GM23338 (cell line): ENCODE measurements around the gene RNF166. TPM values are rescaled to one million over a fixed set of nuclear protein-coding genes. Genes with fewer than 3 reads are reported as not detected.

ENCODE experiments used
- ATAC-seq: fragments of 200-7000 bp; cut with Tn5 transposase; 3 replicates; pipeline ENCODE4 v1.9.1; 2020
- DNase-seq: peaks from one replicate; pipeline ENCODE4 v3.0.0-alpha.2; 2015; ENCODE audit warnings: low spot score
- H2AFZ ChIP-seq: fragments of 200-600 bp; sonication (generic); 2 replicates; pipeline ENCODE4 v1.8.0; 2016; ENCODE audit warnings: antibody characterized with exemption, mild to moderate bottlenecking, moderate library complexity
- H3F3A ChIP-seq: fragments of 200-600 bp; sonication (generic); replicated peaks from 2 replicates; pipeline ENCODE4 v1.8.0; 2017; ENCODE audit warnings: antibody characterized with exemption, mixed run types, low read depth
- H3K27ac ChIP-seq: fragments of 200-600 bp; sonication (generic); 2 replicates; pipeline ENCODE4 v1.6.1; 2016; ENCODE audit warnings: low read depth
- H3K27me3 ChIP-seq: fragments of 200-600 bp; sonication (generic); 2 replicates; pipeline ENCODE4 v1.8.0; 2016; ENCODE audit warnings: mild to moderate bottlenecking, mixed run types, moderate library complexity; ENCODE audit not compliant: insufficient read depth
- H3K36me3 ChIP-seq: fragments of 200-600 bp; sonication (generic); 2 replicates; pipeline ENCODE4 v1.8.0; 2016; ENCODE audit warnings: mild to moderate bottlenecking; ENCODE audit not compliant: insufficient read depth
- H3K4me1 ChIP-seq: fragments of 200-600 bp; sonication (generic); 2 replicates; pipeline ENCODE4 v1.8.0; 2016; ENCODE audit warnings: mild to moderate bottlenecking, moderate library complexity; ENCODE audit not compliant: insufficient read depth
- H3K4me2 ChIP-seq: fragments of 200-600 bp; sonication (generic); 2 replicates; pipeline ENCODE4 v1.7.1; 2017; ENCODE audit warnings: mixed run types
- H3K4me3 ChIP-seq: fragments of 200-600 bp; sonication (generic); 2 replicates; pipeline ENCODE4 v1.6.1; 2016; ENCODE audit warnings: mixed run types
- H3K79me2 ChIP-seq: fragments of 200-600 bp; sonication (generic); replicated peaks from 2 replicates; pipeline ENCODE4 v1.8.0; 2017; ENCODE audit warnings: mild to moderate bottlenecking; ENCODE audit not compliant: insufficient read depth
- H3K9me2 ChIP-seq: fragments of 200-600 bp; sonication (generic); 2 replicates; pipeline ENCODE4 v1.8.0; 2017; ENCODE audit not compliant: insufficient read depth
- H4K20me1 ChIP-seq: fragments of 200-600 bp; sonication (generic); replicated peaks from 2 replicates; pipeline ENCODE4 v1.8.0; 2017; ENCODE audit warnings: mild to moderate bottlenecking; ENCODE audit not compliant: insufficient read depth
- H3K27ac Mint-ChIP-seq: 2 replicates; pipeline ENCODE4 v1.8.0; 2020; ENCODE audit warnings: inconsistent platforms, mild to moderate bottlenecking, moderate library complexity, mixed read lengths
- H3K27me3 Mint-ChIP-seq: 3 replicates; pipeline ENCODE4 v1.8.0; 2022; ENCODE audit warnings: low read depth, mild to moderate bottlenecking, moderate library complexity, mixed read lengths, inconsistent platforms; ENCODE audit not compliant: insufficient read depth, poor library complexity
- H3K36me3 Mint-ChIP-seq: 3 replicates; pipeline ENCODE4 v1.8.0; 2021; ENCODE audit warnings: low read depth, mild to moderate bottlenecking, inconsistent platforms, moderate library complexity, mixed read lengths
- H3K4me1 Mint-ChIP-seq: 3 replicates; pipeline ENCODE4 v1.8.0; 2020; ENCODE audit warnings: mild to moderate bottlenecking, inconsistent platforms, mixed read lengths
- H3K4me3 Mint-ChIP-seq: 3 replicates; pipeline ENCODE4 v1.8.0; 2021; ENCODE audit warnings: moderate library complexity, mild to moderate bottlenecking, inconsistent platforms, mixed read lengths
- H3K9me3 Mint-ChIP-seq: 3 replicates; pipeline ENCODE4 v1.8.0; 2020; ENCODE audit warnings: moderate library complexity, mild to moderate bottlenecking, inconsistent platforms, mixed read lengths
- CREB1 ChIP-seq: fragments of 250-450 bp; sonication (Bioruptor Pico); IDR thresholded peaks from 2 replicates; pipeline ENCODE4 v1.5.0; 2020; ENCODE audit warnings: low read depth, mild to moderate bottlenecking, moderate library complexity
- EZH2 ChIP-seq: fragments of 200-600 bp; sonication (generic); IDR thresholded peaks from one replicate; pipeline ENCODE4 v1.8.0; 2017; ENCODE audit warnings: antibody characterized with exemption, mild to moderate bottlenecking, low read depth; ENCODE audit not compliant: unreplicated experiment
- JUNB ChIP-seq: IDR thresholded peaks from one replicate; pipeline ENCODE4 v1.6.1; 2016; ENCODE audit warnings: antibody characterized with exemption; ENCODE audit not compliant: unreplicated experiment
- NANOG ChIP-seq: IDR thresholded peaks from 2 replicates; pipeline ENCODE4 v1.6.1; 2016; ENCODE audit warnings: antibody characterized with exemption, borderline replicate concordance
- POLR2AphosphoS5 ChIP-seq: IDR thresholded peaks from 2 replicates; pipeline ENCODE4 v1.6.1; 2016; ENCODE audit warnings: antibody characterized with exemption, low read depth
- ZNF114 ChIP-seq: fragments of 250-450 bp; sonication (Bioruptor Pico); IDR thresholded peaks from 2 replicates; pipeline ENCODE4 v1.5.0; 2020; ENCODE audit warnings: mild to moderate bottlenecking, moderate library complexity
- ZNF331 ChIP-seq: fragments of 250-450 bp; sonication (Bioruptor Pico); IDR thresholded peaks from 2 replicates; pipeline ENCODE4 v1.5.0; 2020; ENCODE audit warnings: low read depth, mild to moderate bottlenecking, moderate library complexity
- polyA plus RNA-seq: library from polyadenylated mRNA; unstranded; fragments of >200 nt; fragmentation: Nextera tagmentation; extraction: Ambion mirVana; gene quantifications from 2 replicates; pipeline ENCODE4 v1.2.1, GENCODE V29; 2016
- total RNA-seq: library from RNA; depleted of rRNA; stranded (reverse); fragments of >200 nt; shearing (Covaris generic); gene quantifications from 2 replicates; pipeline ENCODE4 v1.2.3, GENCODE V29; 2014
- TF ChIP-seq, protein P1 (sequence below): IDR thresholded peaks from one replicate; pipeline ENCODE4 v1.6.1; 2018; ENCODE audit warnings: antibody characterized with exemption; ENCODE audit not compliant: unreplicated experiment
- TF ChIP-seq, protein P2 (sequence below): IDR thresholded peaks from 2 replicates; pipeline ENCODE4 v1.6.1; 2016; ENCODE audit warnings: antibody characterized with exemption

RNF166 gene
- total and polyA plus RNA-seq, 2 experiments from 2014 or later = 24.9 to 43.4 TPM

DNA sequence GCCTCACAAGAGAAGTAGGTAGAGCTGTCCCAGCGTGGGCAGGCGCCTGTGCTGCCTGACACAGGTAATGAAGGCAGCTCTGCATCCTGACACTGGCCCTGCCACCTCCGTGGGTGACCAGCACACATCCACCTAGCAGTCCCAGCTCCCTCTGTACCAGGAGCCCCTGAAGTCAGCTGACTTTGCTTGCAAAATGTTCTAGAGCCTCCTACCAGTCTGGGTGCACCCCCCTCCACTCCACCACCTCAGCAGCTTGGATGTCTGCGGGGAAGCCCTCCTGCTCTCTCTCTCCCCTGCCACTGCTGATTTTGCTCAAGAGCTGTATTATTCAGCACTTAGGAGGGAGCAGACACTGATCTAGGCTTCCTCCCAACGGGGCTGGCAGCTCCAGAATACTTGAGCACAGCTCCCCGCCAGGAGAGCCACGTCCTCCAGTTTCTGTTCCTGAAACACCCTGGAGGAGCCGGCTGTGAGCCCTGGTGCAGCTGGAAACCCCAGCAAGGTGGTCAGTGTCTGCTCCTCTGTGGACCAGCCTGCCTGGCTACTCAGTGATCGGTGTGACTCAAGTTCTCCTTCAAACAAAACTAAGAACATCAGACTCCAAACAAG lies 1.0 kb downstream of the RNF166 start:
- Mint-ChIP-seq H3K9me3 (no peaks in the 10 kb centered on the region), H3K36me3 (no peaks in the 10 kb centered on the region; the same call in 2 of the 3 replicates), H3K4me1 (peaks cover 20% of the 10 kb centered on the region), H3K27me3 (peaks cover 17% of the 10 kb centered on the region), H3K4me3 (peak overlapping the region; percentile 88), H3K27ac (no peak overlapping the region; the same call in 1 of the 2 replicates)
- no peaks in the 10 kb centered on the region for H3K27me3 ChIP-seq
- DNase-seq = no peak
- ATAC-seq = no peak
- H3K27ac ChIP-seq = no peak overlapping the region
- peaks cover 5% of the 10 kb centered on the region for H4K20me1 ChIP-seq
- no peak for TF ChIP-seq ZNF114 (CRISPR knock-in tag)
- peak overlapping the region; percentile 92 for H3K4me3 ChIP-seq
- H3K36me3 ChIP-seq = no peaks in the 10 kb centered on the region
- no peak overlapping the region for H2AFZ ChIP-seq
- peaks cover 44% of the 10 kb centered on the region for H3K79me2 ChIP-seq
- 0 out of 2 replicates have a peak, but pooled peaks cover 2% of the 10 kb centered on the region for H3F3A ChIP-seq
- H3K9me2 ChIP-seq = no peaks in the 10 kb centered on the region
- H3K4me2 ChIP-seq = peak overlapping the region; percentile 99
- H3K4me1 ChIP-seq = peaks cover 5% of the 10 kb centered on the region; the same call in 1 of the 2 replicates

DNA sequence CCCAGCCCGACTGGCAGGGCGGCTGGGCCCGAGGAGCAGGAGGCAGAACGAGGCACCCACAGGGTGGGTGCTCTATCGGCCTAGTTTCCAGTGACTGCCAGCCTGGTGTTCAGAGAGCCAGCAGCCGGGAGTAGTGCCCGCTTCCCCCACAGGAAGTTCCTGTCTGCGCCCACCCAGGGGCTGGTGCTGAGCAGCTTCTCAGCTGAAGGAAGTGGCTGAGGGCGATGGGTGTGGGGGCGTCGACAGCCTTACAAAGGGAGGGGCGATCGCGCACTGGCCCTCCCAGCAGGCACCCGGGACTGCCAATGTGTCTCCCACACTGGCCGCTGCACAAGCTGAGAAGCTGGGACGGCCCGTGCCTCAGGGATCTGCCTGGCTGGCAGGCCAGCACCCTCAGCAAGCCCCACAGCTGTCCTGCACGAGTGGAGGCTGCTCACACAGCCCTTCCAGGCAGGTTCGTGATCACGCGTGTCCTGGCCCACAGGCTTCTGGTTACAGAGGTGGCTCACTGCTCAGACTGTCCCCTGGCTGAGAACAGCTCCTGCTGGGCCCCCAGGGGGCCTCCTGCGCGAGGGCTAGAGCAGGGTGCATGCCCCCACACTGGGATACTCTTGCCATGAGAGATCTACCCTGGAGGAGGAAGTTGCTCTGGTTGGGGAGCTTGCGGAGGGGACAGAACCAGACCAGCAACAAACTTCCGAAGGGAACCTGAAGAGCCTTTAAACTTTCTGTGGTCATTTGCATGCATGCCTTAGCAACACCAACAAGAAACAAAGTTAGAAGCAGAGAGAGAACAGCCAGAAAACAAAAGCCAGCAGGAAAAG lies 2.5 kb downstream of the RNF166 start:
- H4K20me1 ChIP-seq = peaks cover 5% of the 10 kb centered on the region
- H3K79me2 ChIP-seq = peaks cover 40% of the 10 kb centered on the region
- no peaks in the 10 kb centered on the region for H3K36me3 ChIP-seq
- no peaks in the 10 kb centered on the region for H3K9me3 Mint-ChIP-seq
- H3K9me2 ChIP-seq = no peaks in the 10 kb centered on the region
- H3K4me1 Mint-ChIP-seq = peaks cover 20% of the 10 kb centered on the region
- H3K27ac ChIP-seq = peak overlapping the region; percentile 69; the same call in 1 of the 2 replicates
- H3K4me2 ChIP-seq = no peak overlapping the region
- H2AFZ ChIP-seq = no peak overlapping the region
- H3K27ac Mint-ChIP-seq = peak overlapping the region; percentile 77
- no peaks in the 10 kb centered on the region for H3K27me3 ChIP-seq
- H3K27me3 Mint-ChIP-seq = peaks cover 14% of the 10 kb centered on the region
- no peak for ATAC-seq
- H3K36me3 Mint-ChIP-seq = no peaks in the 10 kb centered on the region; the same call in 2 of the 3 replicates
- peaks cover 5% of the 10 kb centered on the region; the same call in 1 of the 2 replicates for H3K4me1 ChIP-seq
- H3F3A ChIP-seq = 0 out of 2 replicates have a peak, but pooled peaks cover 2% of the 10 kb centered on the region
- DNase-seq = no peak
- H3K4me3 ChIP-seq = no peak overlapping the region
- peak overlapping the region; percentile 88 for H3K4me3 Mint-ChIP-seq
- TF ChIP-seq, protein P1, sequence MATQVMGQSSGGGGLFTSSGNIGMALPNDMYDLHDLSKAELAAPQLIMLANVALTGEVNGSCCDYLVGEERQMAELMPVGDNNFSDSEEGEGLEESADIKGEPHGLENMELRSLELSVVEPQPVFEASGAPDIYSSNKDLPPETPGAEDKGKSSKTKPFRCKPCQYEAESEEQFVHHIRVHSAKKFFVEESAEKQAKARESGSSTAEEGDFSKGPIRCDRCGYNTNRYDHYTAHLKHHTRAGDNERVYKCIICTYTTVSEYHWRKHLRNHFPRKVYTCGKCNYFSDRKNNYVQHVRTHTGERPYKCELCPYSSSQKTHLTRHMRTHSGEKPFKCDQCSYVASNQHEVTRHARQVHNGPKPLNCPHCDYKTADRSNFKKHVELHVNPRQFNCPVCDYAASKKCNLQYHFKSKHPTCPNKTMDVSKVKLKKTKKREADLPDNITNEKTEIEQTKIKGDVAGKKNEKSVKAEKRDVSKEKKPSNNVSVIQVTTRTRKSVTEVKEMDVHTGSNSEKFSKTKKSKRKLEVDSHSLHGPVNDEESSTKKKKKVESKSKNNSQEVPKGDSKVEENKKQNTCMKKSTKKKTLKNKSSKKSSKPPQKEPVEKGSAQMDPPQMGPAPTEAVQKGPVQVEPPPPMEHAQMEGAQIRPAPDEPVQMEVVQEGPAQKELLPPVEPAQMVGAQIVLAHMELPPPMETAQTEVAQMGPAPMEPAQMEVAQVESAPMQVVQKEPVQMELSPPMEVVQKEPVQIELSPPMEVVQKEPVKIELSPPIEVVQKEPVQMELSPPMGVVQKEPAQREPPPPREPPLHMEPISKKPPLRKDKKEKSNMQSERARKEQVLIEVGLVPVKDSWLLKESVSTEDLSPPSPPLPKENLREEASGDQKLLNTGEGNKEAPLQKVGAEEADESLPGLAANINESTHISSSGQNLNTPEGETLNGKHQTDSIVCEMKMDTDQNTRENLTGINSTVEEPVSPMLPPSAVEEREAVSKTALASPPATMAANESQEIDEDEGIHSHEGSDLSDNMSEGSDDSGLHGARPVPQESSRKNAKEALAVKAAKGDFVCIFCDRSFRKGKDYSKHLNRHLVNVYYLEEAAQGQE = no peak
- TF ChIP-seq, protein P2, sequence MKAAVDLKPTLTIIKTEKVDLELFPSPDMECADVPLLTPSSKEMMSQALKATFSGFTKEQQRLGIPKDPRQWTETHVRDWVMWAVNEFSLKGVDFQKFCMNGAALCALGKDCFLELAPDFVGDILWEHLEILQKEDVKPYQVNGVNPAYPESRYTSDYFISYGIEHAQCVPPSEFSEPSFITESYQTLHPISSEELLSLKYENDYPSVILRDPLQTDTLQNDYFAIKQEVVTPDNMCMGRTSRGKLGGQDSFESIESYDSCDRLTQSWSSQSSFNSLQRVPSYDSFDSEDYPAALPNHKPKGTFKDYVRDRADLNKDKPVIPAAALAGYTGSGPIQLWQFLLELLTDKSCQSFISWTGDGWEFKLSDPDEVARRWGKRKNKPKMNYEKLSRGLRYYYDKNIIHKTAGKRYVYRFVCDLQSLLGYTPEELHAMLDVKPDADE = no peak
- TF ChIP-seq POLR2AphosphoS5 (no peak), ZNF331 (no peak), JUNB (no peak), NANOG (no peak), EZH2 (no peak), ZNF114 (CRISPR knock-in tag) (no peak), CREB1 (CRISPR knock-in tag) (no peak)
